HepG2 (cell line): Measurements from ENCODE around the gene CHMP2B.

ENCODE experiments used
- CENPT ChIP-seq: sonication (generic); formaldehyde crosslinking; IDR thresholded peaks from 2 replicates; pipeline ENCODE4 v1.8.0; 2022; ENCODE audit warnings: low read depth, mild to moderate bottlenecking, moderate library complexity, missing genetic modification reagents
- CREB1 ChIP-seq, 2 experiments: fragments of 450-650 bp in 1 of 2; IDR thresholded peaks; 2 replicates each; pipeline ENCODE4 v1.6.1; 2016 to 2017; ENCODE audit warnings: control low read depth in 1 of 2, mild to moderate bottlenecking in 1 of 2, missing compliant biosample characterization in 1 of 2, missing genetic modification characterization in 1 of 2
- CTCF ChIP-seq: sonication (generic); formaldehyde crosslinking; IDR thresholded peaks from 2 replicates; pipeline ENCODE4 v1.5.0; 2020; ENCODE audit warnings: mild to moderate bottlenecking, missing genetic modification reagents, moderate library complexity
- ESRRA ChIP-seq: sonication (generic); formaldehyde crosslinking; IDR thresholded peaks from 2 replicates; pipeline ENCODE4 v1.5.1; 2020; ENCODE audit warnings: mild to moderate bottlenecking, low read depth, missing genetic modification reagents
- GATAD2A ChIP-seq: IDR thresholded peaks from 2 replicates; pipeline ENCODE4 v1.6.1; 2016
- GTF2F1 ChIP-seq: fragments of 150-350 bp; IDR thresholded peaks from 2 replicates; pipeline ENCODE4 v1.6.1; 2014; ENCODE audit warnings: low read length
- HMGXB4 ChIP-seq, 2 experiments: sonication (generic) in 1 of 2; formaldehyde crosslinking in 1 of 2; IDR thresholded peaks; 2 replicates each; pipeline versions ENCODE4 v1.4.0 to v1.6.1; 2018 to 2020; ENCODE audit warnings: missing genetic modification reagents in 2 of 2, borderline replicate concordance in 1 of 2, low read depth in 1 of 2, mild to moderate bottlenecking in 1 of 2, missing biosample characterization in 1 of 2
- NFIC ChIP-seq: IDR thresholded peaks from 2 replicates; pipeline ENCODE4 v1.6.1; 2012; ENCODE audit warnings: mild to moderate bottlenecking, low read length, inconsistent platforms
- POLR2A ChIP-seq, 2 experiments: IDR thresholded peaks; 2 replicates each; pipeline ENCODE4 v1.6.1; 2011; ENCODE audit warnings: low read depth in 2 of 2, low read length in 2 of 2, mild to moderate bottlenecking in 1 of 2, moderate library complexity in 1 of 2; ENCODE audit not compliant: insufficient read depth in 1 of 2
- SMARCE1 ChIP-seq: fragments of 450-650 bp; IDR thresholded peaks from 2 replicates; pipeline ENCODE4 v1.6.1; 2017; ENCODE audit warnings: borderline replicate concordance
- SP1 ChIP-seq, 2 experiments: fragments of 450-650 bp in 1 of 2; sonication (generic) in 1 of 2; formaldehyde crosslinking in 1 of 2; IDR thresholded peaks; 2 replicates each; pipeline versions ENCODE4 v1.4.0 to v1.6.1; 2016 to 2020; ENCODE audit warnings: missing genetic modification reagents in 1 of 2
- SPEN ChIP-seq: sonication (generic); formaldehyde crosslinking; IDR thresholded peaks from 2 replicates; pipeline ENCODE4 v1.5.1; 2020; ENCODE audit warnings: low read depth, mild to moderate bottlenecking, missing genetic modification reagents
- ZNF224 ChIP-seq: sonication (generic); formaldehyde crosslinking; IDR thresholded peaks from 2 replicates; pipeline ENCODE4 v1.5.0; 2020; ENCODE audit warnings: mild to moderate bottlenecking, missing genetic modification reagents

GRCh38 chr3:87248831-87249230 is 21.7 kb downstream of the CHMP2B start:
- TF ChIP-seq GATAD2A (CRISPR knock-in tag) (no peak), ZNF224 (CRISPR knock-in tag) (no peak), NFIC (no peak), GTF2F1 (no peak), ESRRA (no peak), CENPT (CRISPR knock-in tag) (no peak), HMGXB4 (CRISPR knock-in tag; IDR thresholded peaks at IDR 0.05; ENCODE audit: borderline replicate concordance in 1 of 2, low read depth in 1 of 2) (no peak), CREB1 (IDR thresholded peaks at IDR 0.05) (no peak), CREB1 (CRISPR knock-in tag; IDR thresholded peaks at IDR 0.05) (no peak), SPEN (CRISPR knock-in tag) (no peak), SMARCE1 (no peak), CTCF (CRISPR knock-in tag) (no peak), POLR2A (IDR thresholded peaks at IDR 0.05; ENCODE audit: insufficient read depth in 1 of 2, low read depth in 2 of 2, low read length in 2 of 2) (no peak), SP1 (IDR thresholded peaks at IDR 0.05) (no peak), SP1 (CRISPR knock-in tag; IDR thresholded peaks at IDR 0.05) (no peak)
